Measurements from ENCODE around the gene TOP1. TPM values are rescaled to one million over a fixed set of nuclear protein-coding genes. Genes with fewer than 3 reads are reported as not detected.

Gene TOP1
- total and polyA plus RNA-seq, 9 of the 15 experiments (the other 6 are each of a cell fraction or from before 2014, with no cell fraction given) = 26.4 to 127 (median 39.6) TPM

GRCh38 chr20:41110930-41111577 is 82.4 kb downstream of the TOP1 start (continued):
- TF ChIP-seq ETS1 (conservative IDR thresholded peaks at IDR 0.05; ENCODE audit: control insufficient read depth, low read depth, low read length) = no peak

- H3K4me3 ChIP-seq = no peak overlapping the region
- H4K20me1 ChIP-seq (replicated peaks; ENCODE audit: control insufficient read depth, insufficient read depth, low read length) = peaks cover 10% of the 10 kb centered on the region; the same call in 1 of the 2 replicates
- BruUV-seq (replicated peaks) = no TSS peak
- ChIA-PET POLR2A (interaction anchor here (0.7 kb wide), 1 partner anchor 9 kb away, joined by 3 read pairs; no protein-coding TSS in a partner anchor), CTCF (ENCODE audit: low intra/inter-chr PET ratio) (no interaction called here)
- no peak for ATAC-seq
- H3K9ac ChIP-seq (ENCODE audit: insufficient read depth in 1 of 2, low read depth in 2 of 2, low read length in 2 of 2) = no peak overlapping the region
- H3K27me3 ChIP-seq (ENCODE audit: control insufficient read depth in 2 of 2, insufficient read depth in 2 of 2, low read length in 2 of 2) = no peaks in the 10 kb centered on the region
- no peak overlapping the region for H3K4me2 ChIP-seq (ENCODE audit: insufficient read depth, low read length)
- peaks cover 87% of the 10 kb centered on the region for H3K36me3 ChIP-seq (ENCODE audit: control insufficient read depth, insufficient read depth, low read length)
- no peak overlapping the region for H3K27ac ChIP-seq (ENCODE audit: extremely low read depth, low read depth, low read length)
- no peak for FAIRE-seq
- 82% methylated on average over 3 of the region's 5 CpGs for WGBS (ENCODE audit: insufficient coverage, low coverage, missing lambda C conversion rate)
- no peak for TF ChIP-seq BRF2 (IDR thresholded peaks at IDR 0.05; ENCODE audit: borderline replicate concordance, insufficient read depth, insufficient read length)
- no peak for TF ChIP-seq CTCF (IDR thresholded peaks at IDR 0.05 in 2 of 3, conservative IDR thresholded peaks at IDR 0.05 in 1 of 3; ENCODE audit: insufficient read depth in 2 of 3, low read depth in 1 of 3, low read length in 3 of 3)
- intact Hi-C loops (cut with micrococcal nuclease) (no loop called here), in situ Hi-C loops (cut with MboI) (no loop called here)
- no peak for DNase-seq (ENCODE audit: extremely low read depth in 1 of 4, low spot score in 3 of 4)
- H3K9me1 ChIP-seq (ENCODE audit: control insufficient read depth, insufficient read depth, low read length) = no peaks in the 10 kb centered on the region
- H3K4me1 ChIP-seq (replicated peaks in 1 of 2; ENCODE audit: control insufficient read depth in 2 of 2, insufficient read depth in 2 of 2, low read length in 2 of 2) = peaks cover 11 to 19% of the 10 kb centered on the region in 2 experiments
- H3K79me2 ChIP-seq (ENCODE audit: control insufficient read depth, insufficient read depth, low read length) = no peaks in the 10 kb centered on the region
- H3K9me3 ChIP-seq (replicated peaks; ENCODE audit: control insufficient read depth, insufficient read depth, low read depth, low read length) = no peaks in the 10 kb centered on the region
- H2AFZ ChIP-seq (ENCODE audit: low read depth, low read length) = no peak overlapping the region
These were observed 82.9 kb downstream of the TOP1 start for GRCh38 chr20:41111578-41111951.
